Embryonic facial prominence (tissue), 1 donor: ENCODE results near the gene APOC3.
"Not testable (repeated sequence)": the region's sequence is repeated elsewhere in the genome, so short reads cannot be mapped to it uniquely, and the experiment has no call there.

Experiments used
- DNase-seq: peaks from one replicate; pipeline ENCODE4 v3.0.0-alpha.2; 2016; ENCODE audit errors: extremely low spot score

Gene APOC3

DNA sequence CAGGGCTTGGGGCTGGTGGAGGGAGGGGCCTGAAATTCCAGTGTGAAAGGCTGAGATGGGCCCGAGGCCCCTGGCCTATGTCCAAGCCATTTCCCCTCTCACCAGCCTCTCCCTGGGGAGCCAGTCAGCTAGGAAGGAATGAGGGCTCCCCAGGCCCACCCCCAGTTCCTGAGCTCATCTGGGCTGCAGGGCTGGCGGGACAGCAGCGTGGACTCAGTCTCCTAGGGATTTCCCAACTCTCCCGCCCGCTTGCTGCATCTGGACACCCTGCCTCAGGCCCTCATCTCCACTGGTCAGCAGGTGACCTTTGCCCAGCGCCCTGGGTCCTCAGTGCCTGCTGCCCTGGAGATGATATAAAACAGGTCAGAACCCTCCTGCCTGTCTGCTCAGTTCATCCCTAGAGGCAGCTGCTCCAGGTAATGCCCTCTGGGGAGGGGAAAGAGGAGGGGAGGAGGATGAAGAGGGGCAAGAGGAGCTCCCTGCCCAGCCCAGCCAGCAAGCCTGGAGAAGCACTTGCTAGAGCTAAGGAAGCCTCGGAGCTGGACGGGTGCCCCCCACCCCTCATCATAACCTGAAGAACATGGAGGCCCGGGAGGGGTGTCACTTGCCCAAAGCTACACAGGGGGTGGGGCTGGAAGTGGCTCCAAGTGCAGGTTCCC, at the start of gene APOC3:
TSS of gene APOC3 (plus strand) at position 383 of the 659 bp plus-strand sequence. CDS start 676 bp downstream, outside the sequence.
- DNase-seq: no peak

GRCh38 chr11:116782728-116783127, 47.0 kb upstream of the APOC3 start:
- no peak for DNase-seq

DNA sequence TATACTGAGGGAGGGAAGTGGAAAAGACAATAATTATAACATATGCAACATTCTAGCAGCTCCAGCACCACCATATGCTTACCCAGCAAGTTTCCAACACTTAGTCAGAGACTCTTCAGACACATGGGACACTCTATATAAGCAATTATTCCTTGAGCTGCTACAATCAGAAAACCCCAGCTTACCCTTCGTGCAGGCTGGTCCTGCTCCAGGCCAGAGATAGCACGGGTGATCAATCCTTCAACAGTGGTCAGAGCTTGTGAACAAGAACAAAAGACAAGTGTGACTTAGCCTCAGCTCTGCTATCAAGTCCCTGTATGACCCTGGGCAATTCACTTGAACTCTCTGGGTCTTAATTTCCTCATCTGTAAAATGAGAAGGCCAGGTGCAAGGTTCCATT, 43.4 kb upstream of the APOC3 start:
- no peak for DNase-seq

DNA sequence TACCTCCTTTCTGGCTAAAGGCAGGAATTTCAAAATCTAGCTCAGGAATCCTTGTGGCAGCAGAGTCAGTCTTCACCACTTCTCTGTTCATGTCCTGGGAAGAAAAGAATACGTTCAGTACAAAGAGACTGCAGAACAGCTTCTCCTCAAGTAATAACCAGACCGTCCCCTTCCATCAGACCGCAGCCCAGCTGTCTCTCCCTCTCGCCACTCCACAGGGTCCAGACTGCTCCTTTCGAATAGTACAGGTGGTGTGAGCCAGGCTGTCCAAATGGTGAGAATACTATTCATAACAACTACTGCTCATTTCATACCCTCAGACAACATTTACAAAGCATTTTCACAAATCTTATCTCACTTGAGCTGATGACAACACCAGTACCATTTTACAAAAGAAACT, 42.7 kb upstream of the APOC3 start:
- no peak for DNase-seq

- no peak for DNase-seq
These were observed 42.3 kb upstream of the APOC3 start for GRCh38 chr11:116787436-116787785.

GRCh38 chr11:116787786-116788486, 41.8 kb upstream of the APOC3 start, which contains the start of gene ZPR1:
TSS of gene ZPR1 (minus strand) at chr11:116788023. CDS start at chr11:116787990, 33 bp downstream.
- peak; percentile 75 for DNase-seq

DNA sequence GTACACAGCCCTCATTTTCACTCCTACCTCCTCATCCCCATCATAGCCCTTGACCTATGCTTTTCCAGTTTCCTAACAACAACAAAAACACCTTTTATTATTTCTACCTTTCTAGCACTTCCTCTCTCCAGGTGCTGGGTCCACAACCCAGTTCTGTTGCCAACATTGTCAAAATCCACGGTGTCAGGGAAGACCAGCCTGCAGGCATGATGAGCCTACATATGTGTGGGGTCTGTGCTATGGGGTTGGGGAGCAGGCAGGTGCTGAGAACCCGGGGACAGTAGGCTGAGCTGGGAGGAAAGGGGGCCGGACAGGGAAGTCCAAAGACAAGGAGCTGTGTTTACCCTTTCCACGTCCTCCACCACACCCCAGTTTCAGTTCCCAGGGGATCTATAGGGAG, 41.2 kb upstream of the APOC3 start:
- DNase-seq: no peak

DNA sequence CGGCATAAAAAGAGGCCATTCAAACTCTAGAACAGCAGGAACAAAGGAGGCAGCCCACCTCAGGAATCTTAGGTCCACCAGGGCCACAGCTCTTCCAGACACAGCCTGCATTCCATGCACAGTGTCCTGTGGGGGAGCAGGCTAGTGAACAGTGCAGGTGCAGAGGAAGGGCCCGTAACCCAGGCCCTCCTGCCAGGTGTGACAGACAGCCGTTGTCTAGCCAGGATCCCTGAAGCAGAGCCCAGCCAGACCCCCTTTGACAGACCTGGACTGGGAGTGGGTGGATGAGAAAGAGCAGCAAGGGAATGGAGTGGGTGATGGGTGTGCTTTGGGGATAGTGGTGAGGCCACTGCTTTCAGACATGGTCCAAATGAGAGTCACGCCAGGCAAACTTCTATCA, 40.7 kb upstream of the APOC3 start:
- DNase-seq: no peak

GRCh38 chr11:116790167-116791001, 39.3 kb upstream of the APOC3 start:
- DNase-seq: no peak

- DNase-seq: no peak
These were observed 38.5 kb upstream of the APOC3 start for GRCh38 chr11:116791002-116791812.

DNA sequence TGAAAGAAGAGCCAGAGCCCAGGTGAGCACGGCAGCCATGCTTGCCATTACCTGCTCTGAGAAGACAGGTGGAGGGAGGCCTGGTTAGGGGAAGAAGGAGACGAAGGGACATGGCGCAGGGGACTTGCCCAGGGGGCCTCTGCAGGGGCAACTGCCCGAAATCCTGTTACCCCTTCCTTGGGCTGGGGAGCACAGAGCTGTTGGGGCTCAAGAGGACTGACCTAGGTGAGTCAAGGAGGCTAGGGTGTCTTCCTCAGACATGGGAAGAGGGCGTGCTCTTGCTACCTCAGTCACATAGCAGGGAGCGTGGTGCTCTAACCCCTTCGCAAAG, 37.9 kb upstream of the APOC3 start, which contains the start of gene APOA5:
TSS of gene APOA5 (minus strand) at position 67 of the 331 bp plus-strand sequence. CDS start at position 48, 19 bp downstream.
- no peak for DNase-seq

GRCh38 chr11:116792144-116792868, 37.4 kb upstream of the APOC3 start:
- DNase-seq: no peak

GRCh38 chr11:116792869-116793771, 36.6 kb upstream of the APOC3 start:
- no peak for DNase-seq

- no peak for DNase-seq
These were observed 36.0 kb upstream of the APOC3 start for GRCh38 chr11:116793772-116794097.

DNA sequence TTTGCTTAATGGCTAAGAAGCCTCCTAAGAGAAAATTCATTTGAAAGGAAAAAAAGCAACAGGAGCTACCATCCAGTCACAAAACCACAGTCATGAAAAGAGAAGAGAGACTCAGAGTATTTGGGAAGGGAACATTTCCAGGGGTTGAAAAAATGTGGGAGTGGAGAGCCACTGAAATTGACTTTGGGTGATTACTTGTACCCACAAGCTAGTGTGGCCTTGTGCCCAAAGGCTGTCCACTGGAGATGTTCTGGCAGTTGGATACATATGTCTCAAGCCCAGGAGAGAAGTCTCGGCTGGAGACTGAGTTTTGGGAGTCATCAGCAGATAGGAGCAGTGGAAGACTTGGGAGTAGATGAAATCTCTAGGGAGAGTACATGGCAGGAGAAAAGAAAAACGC, 34.9 kb upstream of the APOC3 start:
- DNase-seq: no peak

DNA sequence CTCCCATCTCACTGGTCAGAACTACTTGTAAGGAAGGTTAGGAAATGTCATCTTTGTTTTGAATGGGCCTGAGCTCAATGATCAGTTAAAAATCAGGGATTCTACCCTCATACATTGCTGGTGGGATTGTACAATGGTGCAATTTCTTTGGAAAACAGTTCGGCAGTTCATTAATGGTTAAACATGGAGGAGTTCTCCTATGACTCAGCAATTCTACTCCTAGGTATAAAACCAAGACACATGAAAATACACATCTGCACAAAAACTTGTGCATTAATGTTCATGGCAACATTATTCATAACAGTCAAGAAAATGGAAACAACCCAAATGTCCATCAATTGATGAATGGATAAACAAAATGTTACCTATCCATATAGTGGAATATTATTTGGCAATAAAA, 33.2 kb upstream of the APOC3 start:
- no peak for DNase-seq

- DNase-seq: no peak
These were observed 31.9 kb upstream of the APOC3 start for GRCh38 chr11:116797816-116798215.

DNA sequence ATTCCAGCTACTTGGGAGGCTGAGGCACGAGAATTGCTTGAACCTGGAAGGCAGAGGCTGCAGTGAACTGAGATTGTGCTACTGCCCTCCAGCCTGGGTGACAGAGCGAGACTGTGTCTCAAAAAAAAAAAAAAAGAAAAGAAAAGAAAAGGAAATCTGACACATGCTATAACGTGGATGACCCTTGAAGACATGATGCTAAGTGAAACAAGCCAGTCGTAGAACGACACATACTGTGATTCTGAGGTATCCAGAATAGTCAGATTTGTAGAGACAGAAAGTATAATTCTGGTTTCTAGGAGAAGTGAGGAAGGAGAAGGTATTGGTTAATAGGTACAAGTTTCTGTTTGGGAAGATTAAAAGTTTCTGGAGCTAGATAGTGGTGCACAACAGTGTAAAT, 31.3 kb upstream of the APOC3 start:
- DNase-seq: no peak

GRCh38 chr11:116800610-116801009, 29.1 kb upstream of the APOC3 start:
- no peak for DNase-seq

DNA sequence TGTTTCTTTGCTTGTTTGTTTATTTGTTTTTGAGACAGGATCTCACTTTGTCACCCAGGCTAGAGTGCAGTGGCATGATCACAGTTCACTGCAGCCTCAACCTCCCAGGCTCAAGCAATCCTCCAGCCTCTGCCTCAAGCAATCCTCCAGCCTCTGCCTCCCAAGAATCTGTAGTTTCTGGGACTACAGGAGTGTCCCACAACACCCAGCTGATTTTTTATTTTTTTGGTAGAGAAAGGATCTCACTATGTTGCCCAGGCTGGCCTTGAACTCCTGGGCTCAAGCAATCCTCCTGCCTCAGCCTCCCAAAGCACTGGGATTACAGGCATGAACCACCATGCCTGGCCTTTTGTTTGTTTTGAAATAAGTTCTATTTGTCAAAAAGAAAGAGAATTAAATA, 28.0 kb upstream of the APOC3 start:
- not testable (repeated sequence) for DNase-seq
